ENCODE data around the gene PBX3.

The PBX3 gene

GRCh38 chr9:125747053-125747764, at the start of gene PBX3:
PBX3 (plus strand) TSS chr9:125747373.
- DNase-seq: peak; percentile 26

DNA sequence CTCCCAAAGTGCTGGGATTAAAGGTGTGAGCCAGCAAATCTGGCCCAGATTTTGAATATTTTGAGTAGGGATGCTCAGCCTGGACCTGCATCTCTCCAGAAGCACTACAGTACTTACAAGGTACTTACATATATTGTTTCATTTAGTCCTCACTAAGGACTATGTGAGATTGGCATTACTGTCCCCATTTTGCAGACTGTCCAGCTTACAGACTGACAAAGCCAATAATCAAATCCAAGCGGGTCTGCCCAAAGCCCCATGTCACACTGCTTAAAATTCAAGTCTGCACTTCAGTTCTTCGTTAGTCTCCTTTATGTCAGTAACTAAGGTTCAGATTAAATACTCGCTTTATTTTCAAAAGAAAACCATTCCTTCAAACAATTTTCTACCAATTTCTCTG, 47.3 kb upstream of the PBX3 start:
- no peak for DNase-seq

- DNase-seq: no peak
Measured at GRCh38 chr9:125700791-125701190, 46.4 kb upstream of the PBX3 start.

DNA sequence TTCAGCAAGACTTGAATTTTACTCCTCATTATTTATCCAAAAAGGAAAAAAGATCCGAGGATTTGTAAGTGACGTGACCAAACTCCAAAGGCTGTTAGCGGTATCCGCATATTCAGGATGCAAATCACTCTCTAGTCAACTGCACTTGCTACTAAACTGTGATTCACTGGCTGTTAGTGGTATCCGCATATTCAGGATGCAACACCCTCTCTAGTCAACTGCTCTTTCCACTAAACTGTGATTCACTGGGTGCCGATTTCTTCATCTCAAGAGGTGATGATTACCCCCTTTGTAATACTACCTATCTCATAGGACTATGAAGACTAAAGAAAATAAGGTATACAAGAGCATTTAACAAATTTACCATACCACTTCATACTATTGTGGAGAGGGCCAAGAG, 45.8 kb upstream of the PBX3 start:
- no peak for DNase-seq

GRCh38 chr9:125703662-125704061, 43.5 kb upstream of the PBX3 start:
- DNase-seq: no peak

DNA sequence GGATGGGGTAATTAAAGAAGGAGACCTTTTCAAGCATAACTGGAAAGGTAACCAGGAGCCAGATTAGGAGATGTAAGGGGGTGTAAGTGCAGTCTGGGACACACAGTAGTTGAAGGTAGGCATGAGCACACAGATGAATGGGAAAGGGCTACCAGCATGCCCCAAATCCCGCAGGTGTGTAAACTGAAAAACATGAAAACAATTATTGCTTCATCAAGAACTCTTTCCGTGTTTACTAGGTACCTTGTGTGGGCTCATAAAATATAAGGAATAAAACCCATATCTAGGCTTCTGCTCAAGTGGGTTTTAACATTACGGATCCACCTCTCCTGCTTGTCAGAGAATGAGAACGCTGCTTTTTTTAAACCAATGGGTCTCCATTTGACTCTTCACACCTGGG, 41.3 kb upstream of the PBX3 start:
- no peak for DNase-seq

GRCh38 chr9:125706651-125707471, 40.3 kb upstream of the PBX3 start, which contains the start of gene MAPKAP1:
MAPKAP1 (minus strand) TSS chr9:125707208; CDS start chr9:125672574, 34,634 bp downstream.
- DNase-seq: peak; percentile 90

GRCh38 chr9:125707472-125707804, 39.7 kb upstream of the PBX3 start:
- no peak for DNase-seq

GRCh38 chr9:125726456-125727132, 20.6 kb upstream of the PBX3 start:
- DNase-seq: no peak

DNA sequence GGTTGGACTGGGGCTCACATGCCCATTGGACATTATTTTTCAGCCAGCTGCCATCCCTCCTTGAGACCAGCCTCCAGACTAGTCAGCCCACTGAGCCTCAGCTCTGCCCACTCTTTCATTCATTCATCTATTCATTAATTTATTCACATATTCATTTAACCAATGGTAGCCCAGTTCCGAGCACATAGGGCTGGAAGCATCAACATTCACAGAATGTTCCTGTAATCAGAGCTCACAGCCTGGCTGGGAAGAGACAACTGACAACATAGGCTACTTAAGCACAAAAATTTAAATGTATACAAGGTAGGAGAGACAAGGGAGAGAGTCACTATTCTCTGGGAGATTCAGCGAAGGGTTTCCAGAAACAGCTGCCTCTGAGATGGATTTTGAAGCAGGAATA, 17.0 kb upstream of the PBX3 start:
- no peak for DNase-seq

- DNase-seq: no peak
Measured at GRCh38 chr9:125732562-125732961, 14.6 kb upstream of the PBX3 start.

DNA sequence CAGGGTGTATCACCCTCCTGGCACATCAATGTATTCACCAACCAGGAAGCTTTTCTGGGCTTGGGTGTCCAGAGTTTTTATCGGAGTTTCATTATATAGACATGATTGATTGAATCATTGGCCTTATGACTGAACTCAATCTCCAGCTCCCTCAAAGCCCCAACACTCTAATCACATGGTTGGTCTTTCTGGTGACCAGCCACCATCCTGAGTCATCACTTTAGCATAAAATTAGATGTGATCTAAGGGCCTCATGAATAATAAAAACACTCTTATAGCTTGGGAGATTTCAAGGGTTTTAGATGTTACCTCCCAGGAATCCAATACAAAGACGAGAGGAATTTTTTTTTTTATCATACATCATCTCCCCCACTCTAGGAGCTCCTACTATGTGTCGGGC, 7.7 kb upstream of the PBX3 start:
- no peak for DNase-seq

GRCh38 chr9:125742657-125743056, 4.5 kb upstream of the PBX3 start:
- DNase-seq: no peak

DNA sequence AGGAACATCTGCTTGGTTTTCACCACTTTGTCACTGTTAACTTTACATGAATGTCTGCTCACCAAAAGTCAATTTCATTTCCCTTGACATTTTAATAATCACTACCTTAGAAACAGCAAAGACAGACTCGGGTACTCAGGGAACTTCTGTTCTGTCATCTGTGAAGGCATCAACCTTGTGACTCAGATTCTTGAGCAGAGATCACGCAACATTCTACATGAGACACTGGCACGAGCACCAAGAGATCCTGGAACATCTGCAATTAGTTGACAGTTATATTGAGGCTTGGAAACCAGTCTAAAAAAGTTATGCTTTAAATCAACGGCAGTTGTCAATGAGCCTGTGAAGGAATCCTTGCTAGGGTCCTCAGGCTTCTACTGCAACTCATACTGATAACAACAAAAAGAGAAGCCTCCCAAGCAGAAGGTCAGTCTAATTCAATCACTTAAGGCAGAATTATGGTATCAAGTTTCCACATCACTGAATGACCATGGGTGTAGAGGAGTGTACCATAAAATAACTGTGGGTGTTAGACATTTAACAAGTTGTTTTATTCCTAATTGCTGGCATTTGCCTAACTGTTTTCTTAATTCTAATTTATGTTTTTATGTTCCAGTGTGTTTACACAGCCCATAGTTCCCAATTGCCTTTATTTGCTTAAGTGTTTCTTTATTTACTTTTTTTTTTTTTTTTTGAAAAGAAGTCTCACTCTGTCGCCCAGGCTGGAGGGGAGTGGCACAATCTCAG, 3.3 kb upstream of the PBX3 start:
- DNase-seq: no peak

- DNase-seq: no peak
Measured at GRCh38 chr9:125744616-125745015, 2.6 kb upstream of the PBX3 start.

GRCh38 chr9:125745018-125745417, 2.2 kb upstream of the PBX3 start:
- DNase-seq: no peak

- DNase-seq: no peak
Measured at GRCh38 chr9:125745682-125746016, 1.5 kb upstream of the PBX3 start.

GRCh38 chr9:125746017-125746773, 978 bp upstream of the PBX3 start:
- DNase-seq: peak; percentile 86

- DNase-seq: no peak
Measured at GRCh38 chr9:125746774-125747052, 460 bp upstream of the PBX3 start.

DNA sequence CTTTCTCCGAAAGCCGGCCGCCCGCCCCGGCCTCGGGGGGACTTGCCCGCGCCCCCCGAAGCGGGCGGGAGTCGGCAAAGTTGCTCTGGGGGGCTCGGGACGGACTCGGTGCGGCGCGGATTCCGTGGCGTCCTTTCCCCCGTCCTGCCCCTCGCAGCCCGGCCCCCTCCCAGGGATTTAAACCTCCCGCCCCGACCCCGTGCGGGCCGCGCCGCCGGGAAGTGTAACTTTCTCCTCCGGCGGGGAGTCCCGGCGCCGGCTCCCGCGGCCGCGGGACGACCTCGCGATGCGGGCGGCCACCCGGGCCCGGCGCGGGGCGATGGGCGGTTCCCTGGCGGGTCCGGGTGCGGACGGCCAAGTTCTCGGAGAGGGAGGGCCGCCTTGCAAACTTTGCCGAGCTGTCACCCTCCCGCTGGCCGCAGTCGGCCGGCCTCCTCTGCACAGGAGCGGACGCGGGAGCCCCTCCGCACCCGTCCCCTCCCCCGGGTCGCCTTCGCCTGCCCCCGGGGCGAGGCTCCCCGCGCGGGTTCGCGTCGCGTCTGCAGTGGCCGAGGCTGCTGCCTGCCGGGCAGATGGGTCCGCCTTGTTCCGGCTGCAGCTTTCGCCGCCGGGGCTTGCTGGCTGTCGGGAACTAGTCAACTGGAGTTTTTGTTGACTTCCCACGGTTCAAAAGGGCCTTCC, 732 bp downstream of the PBX3 start:
- peak; percentile 17 for DNase-seq

DNA sequence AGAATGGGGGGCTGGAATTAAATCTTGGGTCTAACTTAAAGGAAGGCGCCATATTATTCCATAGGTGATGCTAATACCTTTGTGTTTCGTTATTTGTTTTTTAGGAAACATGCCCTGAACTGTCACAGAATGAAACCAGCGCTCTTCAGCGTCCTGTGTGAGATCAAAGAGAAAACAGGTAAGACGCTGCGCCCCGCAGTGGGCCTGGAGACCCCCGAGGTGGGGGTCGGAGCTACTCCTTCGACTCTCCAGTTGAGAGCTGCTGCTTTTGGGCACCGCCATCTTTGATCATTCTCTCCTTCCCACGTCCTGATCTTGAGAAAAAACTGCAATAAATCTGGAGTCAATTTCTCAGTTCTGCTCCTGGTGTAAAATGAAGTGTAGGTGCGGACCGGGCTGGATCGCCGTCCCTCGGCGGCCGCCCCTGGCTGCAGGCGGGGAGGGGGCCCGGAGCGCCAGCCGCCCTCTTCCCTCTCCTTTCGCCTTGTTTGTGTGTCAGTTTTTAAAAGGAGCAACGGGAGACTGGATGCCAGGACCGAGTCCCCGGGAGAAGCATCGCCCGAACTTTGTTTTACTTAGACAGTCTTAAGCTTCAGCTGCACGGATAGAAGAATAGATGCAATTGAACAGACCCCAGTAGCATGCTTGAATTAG, 1.4 kb downstream of the PBX3 start:
- DNase-seq: no peak
